AML-193 (cell line): ENCODE measurements around the gene TRPV4.

Experiments
- DNase-seq, 2 experiments: peaks; one replicate each; lab custom pipeline; 2025; lab: John Stamatoyannopoulos, UW

The TRPV4 gene

GRCh38 chr12:109828754-109829511 lies 4.3 kb downstream of the TRPV4 start:
- no peak for DNase-seq

DNA sequence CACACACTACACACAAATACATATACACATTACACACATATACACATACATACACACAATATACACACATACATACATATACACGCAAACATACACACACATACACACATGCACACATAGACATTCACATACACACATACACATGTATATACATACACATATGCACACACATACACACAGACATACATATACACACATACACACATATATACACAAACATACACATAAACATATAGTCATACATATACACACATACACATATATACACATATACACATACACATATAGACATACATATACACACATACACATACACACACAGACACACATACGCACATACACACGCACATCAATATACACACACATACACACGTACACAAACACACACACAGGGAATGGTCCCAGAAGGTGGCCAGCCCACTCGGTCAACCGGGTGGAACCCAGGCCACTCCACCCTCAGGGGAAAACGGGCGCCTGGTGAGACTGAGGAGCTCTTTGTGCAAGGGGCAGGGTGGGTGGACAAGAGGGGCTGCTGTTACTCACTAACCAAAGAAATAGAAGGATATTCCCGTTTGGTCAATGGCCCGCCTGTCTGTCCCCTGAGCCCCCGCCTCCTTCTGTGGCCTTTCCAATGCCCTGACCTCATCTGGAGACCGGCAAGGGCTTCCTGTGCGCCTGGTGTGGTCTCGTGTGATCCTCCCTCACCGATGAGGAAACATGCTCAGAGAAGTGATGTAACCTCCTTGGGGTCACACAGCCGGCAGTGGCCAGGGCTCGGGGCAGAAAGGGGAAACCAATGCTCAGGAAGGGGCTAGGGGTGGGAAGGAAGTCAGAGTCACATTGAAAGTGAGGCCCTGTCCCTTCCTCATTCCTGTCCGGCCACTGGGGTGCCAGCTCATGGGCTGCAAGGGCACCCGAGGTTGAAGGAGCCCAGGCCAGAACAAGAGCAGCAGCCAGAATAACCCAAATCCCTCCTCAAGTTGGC lies 5.3 kb downstream of the TRPV4 start:
- DNase-seq: peak; percentile 84 to 86

GRCh38 chr12:109827080-109827479 lies 6.1 kb downstream of the TRPV4 start:
- DNase-seq: no peak

- no peak for DNase-seq
Observed at GRCh38 chr12:109824731-109825130, 8.5 kb downstream of the TRPV4 start.

GRCh38 chr12:109822951-109823411 lies 10.2 kb downstream of the TRPV4 start:
- no peak for DNase-seq

DNA sequence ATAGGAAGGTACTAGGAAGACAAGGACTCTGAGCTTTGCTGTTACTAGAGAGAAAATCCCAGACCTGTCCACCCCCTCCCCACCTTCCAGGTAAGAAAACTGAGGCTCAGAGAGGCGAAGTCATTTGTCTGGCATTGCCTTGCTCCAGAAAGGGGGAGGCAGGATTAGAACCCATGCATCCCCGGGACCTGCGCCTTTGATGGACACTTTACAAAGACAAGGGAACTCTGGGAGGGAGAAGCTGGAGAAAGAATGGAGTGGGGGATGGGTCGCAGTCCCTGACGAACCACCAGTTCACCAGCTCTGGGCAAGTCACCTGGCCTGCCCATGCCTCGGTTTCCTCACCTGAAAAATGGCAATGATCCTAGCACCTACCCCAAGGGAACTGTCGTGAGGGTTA lies 10.8 kb downstream of the TRPV4 start:
- DNase-seq: no peak

GRCh38 chr12:109821968-109822367 lies 11.2 kb downstream of the TRPV4 start:
- no peak for DNase-seq

DNA sequence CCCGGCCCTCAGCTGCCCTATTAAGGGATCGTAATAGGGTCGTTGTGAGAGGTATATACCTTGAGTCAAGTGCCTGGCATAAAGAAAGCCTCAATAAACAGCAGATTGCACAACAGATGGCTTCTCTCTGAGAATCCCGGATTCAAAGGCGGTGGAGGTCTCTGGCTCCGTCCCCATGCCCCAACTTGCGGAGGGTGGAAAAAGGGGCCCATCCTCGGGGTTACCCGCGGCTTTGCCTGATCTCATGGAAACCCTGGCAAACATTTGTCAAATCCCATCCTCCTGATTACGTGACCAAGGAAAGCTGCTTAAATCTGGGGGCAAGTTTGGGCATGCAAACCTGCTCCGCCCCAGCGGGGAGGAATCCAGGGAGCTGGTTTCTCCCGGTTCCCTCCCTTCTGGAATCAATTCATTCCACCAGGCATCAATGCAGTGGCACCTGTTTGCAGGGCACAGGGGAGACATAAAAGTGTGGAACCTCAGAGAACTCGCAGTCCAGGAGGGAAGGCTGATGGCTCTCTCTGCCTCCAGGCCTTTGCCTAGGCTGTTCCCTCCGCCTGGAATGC lies 12.3 kb downstream of the TRPV4 start:
- no peak for DNase-seq

DNA sequence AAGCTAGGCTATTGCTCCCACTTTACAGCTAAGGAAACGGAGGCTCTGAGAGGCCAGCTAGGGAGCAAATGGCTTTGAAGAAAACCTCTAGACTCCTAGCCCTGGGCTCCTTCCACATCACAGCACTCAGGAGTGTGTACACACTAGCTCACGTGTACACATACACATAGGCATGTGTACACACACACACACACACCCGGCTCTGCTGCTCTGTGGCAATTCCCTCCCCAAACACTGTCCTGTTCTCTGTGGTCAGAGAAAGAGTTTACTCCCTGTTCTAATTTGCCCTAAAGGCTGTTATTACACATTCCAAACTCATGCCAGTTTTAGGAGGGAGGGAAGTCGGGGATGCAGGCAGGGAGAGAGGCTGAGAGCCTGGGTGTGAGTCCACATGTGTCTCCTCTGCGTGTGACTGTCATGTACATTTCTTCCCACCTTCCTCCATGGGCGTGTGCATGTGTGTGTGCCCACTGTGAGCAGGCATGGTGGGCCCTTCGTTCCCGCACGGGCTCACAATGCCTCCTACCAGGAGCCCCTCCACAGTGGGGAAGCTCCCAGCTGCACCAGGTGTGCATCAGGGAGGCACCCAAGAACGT lies 14.2 kb downstream of the TRPV4 start:
- DNase-seq: no peak

GRCh38 chr12:109818253-109818652 lies 14.9 kb downstream of the TRPV4 start:
- no peak for DNase-seq

DNA sequence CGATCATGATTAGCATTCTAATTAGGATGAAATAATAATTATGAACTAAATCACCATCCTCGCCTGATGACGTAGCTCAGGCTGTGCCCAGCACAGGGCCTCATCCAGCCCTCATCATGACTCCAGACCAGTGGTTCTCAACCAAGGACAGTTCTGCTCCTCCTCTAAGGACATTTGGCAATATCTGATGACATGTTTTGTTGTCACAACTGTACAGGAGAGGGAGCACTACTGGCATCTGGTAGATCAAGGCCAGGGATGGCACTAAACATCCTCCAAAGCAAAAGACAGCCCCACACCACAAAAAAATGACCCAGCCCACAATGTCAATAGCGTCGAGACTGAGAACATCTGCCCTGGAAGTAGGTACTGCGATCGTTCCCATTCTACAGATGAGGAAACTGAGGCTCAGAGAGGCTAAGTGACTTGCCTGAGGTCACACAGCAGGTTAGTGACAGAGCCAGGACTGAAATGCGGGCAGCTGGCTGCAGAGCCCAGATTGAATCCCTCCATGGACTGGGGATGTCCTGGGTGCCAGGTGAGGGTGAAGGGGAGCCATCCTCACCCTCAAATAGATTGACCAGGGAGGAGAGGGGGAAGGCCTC lies 15.5 kb downstream of the TRPV4 start:
- no peak for DNase-seq

DNA sequence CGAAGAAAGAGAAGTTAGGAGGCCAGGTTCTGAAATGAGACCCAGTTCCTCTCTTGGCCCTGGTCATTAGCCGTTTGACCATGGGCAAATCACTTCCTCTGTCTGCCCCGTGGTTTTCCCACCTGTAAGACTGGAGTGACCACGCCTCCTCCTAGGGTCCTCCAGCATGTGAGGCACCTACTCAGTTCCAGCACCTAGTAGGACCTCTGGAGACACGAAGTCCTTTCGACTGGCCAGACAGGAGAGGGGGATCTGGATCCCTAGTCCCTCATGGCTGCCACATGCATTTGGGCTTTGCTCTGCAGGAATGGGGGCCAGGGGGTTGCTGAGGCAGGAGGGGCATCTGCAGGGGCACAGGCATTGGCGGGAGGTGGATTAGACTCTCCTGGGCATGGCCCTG lies 16.3 kb downstream of the TRPV4 start:
- DNase-seq: no peak

DNA sequence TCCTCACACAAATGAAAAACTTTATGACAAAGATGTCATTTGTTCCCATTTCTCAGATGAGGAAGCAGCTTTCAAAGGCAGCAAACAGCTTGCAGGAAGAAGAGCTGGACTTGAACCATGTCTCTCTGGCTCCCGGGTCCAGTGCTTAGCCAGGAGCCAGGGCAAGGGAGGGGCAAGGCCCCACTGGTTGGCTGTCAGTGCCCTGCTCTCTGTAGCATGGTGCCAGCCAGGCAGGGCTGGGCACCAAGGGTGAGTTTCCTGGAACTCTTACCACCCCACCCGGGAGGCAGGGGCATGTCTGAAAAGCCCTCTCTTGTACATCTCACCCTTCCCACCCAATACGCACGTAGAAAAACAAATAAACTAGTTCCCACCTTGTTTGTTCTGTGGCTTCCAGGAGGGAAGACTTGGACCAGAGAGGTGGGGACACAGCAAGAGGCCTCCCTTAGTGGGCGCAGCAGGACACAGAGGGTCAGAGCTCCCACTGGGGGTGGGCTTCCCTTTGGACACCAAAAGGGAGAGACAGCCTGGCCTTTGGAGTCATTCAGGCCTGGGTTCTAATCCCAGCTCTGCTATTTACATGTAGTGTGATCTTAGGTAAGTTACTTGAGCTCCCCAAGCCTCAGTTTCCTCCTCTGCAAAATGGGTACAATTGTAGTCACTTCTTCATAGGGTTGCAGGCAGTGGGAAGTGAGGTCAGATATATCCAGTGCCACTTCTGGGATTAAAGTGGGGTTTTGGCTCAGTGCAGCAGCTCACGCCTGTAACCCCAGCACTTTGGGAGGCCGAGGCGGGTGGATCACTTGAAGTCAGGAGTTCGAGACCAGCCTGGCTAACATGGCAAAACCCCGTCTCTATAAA lies 17.2 kb downstream of the TRPV4 start:
- no peak for DNase-seq

- DNase-seq: no peak
Observed at GRCh38 chr12:109815225-109815624, 18.0 kb downstream of the TRPV4 start.

- DNase-seq: no peak
Observed at GRCh38 chr12:109814600-109815150, 18.5 kb downstream of the TRPV4 start.

DNA sequence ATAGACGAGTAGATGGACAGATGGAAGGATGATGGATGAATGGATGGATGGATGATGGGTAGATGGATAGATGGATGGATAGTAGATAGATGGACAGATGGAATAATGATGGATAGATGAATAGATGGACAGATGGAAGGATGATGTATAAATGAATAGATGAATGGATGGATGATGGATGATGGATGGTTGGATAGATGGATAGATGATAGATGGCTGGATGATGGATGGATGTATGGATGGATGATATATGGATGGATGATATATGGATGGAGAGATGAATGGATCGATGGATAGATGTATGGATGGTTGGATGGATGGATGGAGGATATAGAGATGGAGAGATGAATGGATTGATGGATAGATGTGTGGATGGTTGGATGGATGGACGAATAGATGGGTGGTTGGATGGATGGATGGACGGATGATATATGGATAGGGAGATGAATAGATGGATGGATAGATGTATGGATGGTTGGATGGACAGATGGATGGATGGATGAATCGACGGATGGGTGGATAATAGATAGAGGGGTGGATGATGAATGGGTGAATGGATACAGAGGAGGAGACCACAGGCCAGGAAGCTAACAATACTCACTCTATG lies 19.3 kb downstream of the TRPV4 start:
- DNase-seq: no peak

GRCh38 chr12:109811624-109811995 lies 21.6 kb downstream of the TRPV4 start:
- DNase-seq: no peak

DNA sequence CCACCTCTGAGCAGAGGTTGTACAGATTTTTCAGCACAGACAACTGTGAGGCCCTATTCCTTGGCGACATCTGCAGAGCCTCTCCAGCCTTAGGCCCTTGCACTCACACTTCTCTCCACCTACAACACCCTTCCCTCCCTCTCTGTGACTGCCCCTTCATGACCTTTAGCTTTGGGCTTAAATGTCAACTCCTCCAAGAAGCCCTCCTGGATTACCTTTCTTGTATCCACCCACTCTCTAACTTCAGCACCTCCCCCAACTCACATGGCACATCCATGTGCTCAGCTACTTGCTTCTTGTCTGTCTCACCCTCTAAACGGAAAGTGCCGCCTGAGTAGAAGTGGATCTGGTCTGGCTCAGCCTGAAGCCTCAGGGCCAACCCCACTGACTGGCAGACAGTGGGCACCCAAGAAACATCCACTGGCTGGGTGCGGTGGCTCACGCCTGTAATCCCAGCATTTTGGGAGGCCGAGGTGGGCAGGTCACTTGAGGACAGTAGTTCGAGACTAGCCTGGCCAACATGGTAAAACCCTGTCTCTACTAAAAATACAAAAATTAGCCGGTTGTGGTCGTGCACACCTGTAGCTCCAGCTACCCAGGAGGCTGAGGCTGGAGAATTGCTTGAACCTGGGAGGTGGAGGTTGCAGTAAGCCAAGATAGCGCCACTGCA lies 22.1 kb downstream of the TRPV4 start:
- no peak for DNase-seq

DNA sequence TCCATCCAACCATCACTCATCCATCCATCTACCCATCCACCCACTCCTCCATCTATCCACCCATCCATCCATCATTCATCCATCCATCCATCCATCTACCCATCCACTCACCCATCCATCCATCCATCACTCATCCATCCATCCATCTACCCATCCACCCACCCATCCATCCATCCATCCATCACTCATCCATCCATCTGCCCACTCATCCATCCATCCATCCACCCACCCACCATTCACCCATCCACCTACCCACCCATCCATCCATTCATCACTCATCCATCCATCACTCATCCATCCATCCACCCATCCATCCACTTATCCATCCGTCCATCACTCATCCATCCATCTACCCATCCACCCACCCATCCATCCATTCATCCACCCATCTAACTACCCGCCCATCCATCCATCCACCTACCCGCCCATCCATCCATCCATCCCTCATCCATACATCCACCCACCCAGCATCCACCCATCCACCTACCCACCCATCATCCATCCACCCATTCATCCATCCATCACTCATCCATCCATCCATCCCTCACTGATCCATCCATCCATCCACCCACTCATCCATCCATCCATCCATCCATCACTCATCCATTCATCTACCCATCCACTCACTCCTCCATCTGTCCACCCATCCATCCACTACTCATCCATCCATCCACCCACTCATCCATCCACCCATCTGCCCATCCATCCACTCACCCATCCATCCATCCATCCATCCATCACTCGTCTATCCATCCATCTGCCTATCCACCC lies 24.1 kb downstream of the TRPV4 start:
- DNase-seq: no peak
